ENCODE results near the gene IL2RA.
"Not testable (repeated sequence)": the region's sequence is repeated elsewhere in the genome, so short reads cannot be mapped to it uniquely, and the experiment has no call there.

The IL2RA gene

GRCh38 chr10:6082496-6083395, 20.6 kb upstream of the IL2RA start:
- DNase-seq (ENCODE audit: low read depth): no peak

GRCh38 chr10:6080417-6080973, 18.3 kb upstream of the IL2RA start:
- no peak for DNase-seq (ENCODE audit: low read depth)

- no peak for DNase-seq (ENCODE audit: low read depth)
Observed at GRCh38 chr10:6079044-6079443, 16.9 kb upstream of the IL2RA start.

- DNase-seq (ENCODE audit: low read depth): no peak
Observed at GRCh38 chr10:6077071-6077675, 15.0 kb upstream of the IL2RA start.

GRCh38 chr10:6074489-6075301, 12.5 kb upstream of the IL2RA start:
- no peak for DNase-seq (ENCODE audit: low read depth)

GRCh38 chr10:6072215-6072934, 10.2 kb upstream of the IL2RA start:
- no peak for DNase-seq (ENCODE audit: low read depth)

- DNase-seq (ENCODE audit: low read depth): no peak
Observed at GRCh38 chr10:6071181-6072175, 9.3 kb upstream of the IL2RA start.

- DNase-seq (ENCODE audit: low read depth): no peak
Observed at GRCh38 chr10:6070660-6071059, 8.5 kb upstream of the IL2RA start.

- no peak for DNase-seq (ENCODE audit: low read depth)
Observed at GRCh38 chr10:6069081-6069931, 7.1 kb upstream of the IL2RA start.

GRCh38 chr10:6068422-6068821, 6.3 kb upstream of the IL2RA start:
- no peak for DNase-seq (ENCODE audit: low read depth)

GRCh38 chr10:6068006-6068405, 5.8 kb upstream of the IL2RA start:
- DNase-seq (ENCODE audit: low read depth): no peak

GRCh38 chr10:6067457-6067856, 5.3 kb upstream of the IL2RA start:
- DNase-seq (ENCODE audit: low read depth): no peak

GRCh38 chr10:6065835-6066234, 3.7 kb upstream of the IL2RA start:
- no peak for DNase-seq (ENCODE audit: low read depth)

GRCh38 chr10:6065406-6065805, 3.2 kb upstream of the IL2RA start:
- DNase-seq (ENCODE audit: low read depth): no peak

GRCh38 chr10:6064726-6065125, 2.6 kb upstream of the IL2RA start:
- DNase-seq (ENCODE audit: low read depth): not testable (repeated sequence)

GRCh38 chr10:6064119-6064518, 2.0 kb upstream of the IL2RA start:
- DNase-seq (ENCODE audit: low read depth): no peak

- DNase-seq (ENCODE audit: low read depth): no peak
Observed at GRCh38 chr10:6061056-6061455, 1.1 kb downstream of the IL2RA start.

- DNase-seq (ENCODE audit: low read depth): no peak
Observed at GRCh38 chr10:6059506-6059905, 2.7 kb downstream of the IL2RA start.

- no peak for DNase-seq (ENCODE audit: low read depth)
Observed at GRCh38 chr10:6058682-6059475, 3.3 kb downstream of the IL2RA start.

Measured in stimulated activated CD8-positive, alpha-beta memory T cell treated with anti-CD3 and anti-CD28 coated beads, Interleukin-7, amount 100 ng/mL, for 24 hours (primary cell).